NT2/D1 (cell line): Measurements from ENCODE around the gene MALRD1.

Experiments used
- DNase-seq: peaks from one replicate; pipeline ENCODE4 v3.0.0-alpha.2; 2011; ENCODE audit warnings: low read depth, low spot score
- H3K27me3 ChIP-seq: 2 replicates; pipeline ENCODE4 v1.6.0; 2011; ENCODE audit warnings: mild to moderate bottlenecking; ENCODE audit not compliant: insufficient read length, insufficient read depth
- H3K36me3 ChIP-seq: 2 replicates; pipeline ENCODE4 v1.6.1; 2011; ENCODE audit warnings: mild to moderate bottlenecking, low read length, mixed read lengths; ENCODE audit not compliant: insufficient read depth, insufficient read length
- H3K4me1 ChIP-seq: 2 replicates; pipeline ENCODE4 v1.5.1; 2011; ENCODE audit not compliant: insufficient read depth, insufficient read length
- H3K4me3 ChIP-seq: 2 replicates; pipeline ENCODE4 v1.5.1; 2011; ENCODE audit warnings: low read depth; ENCODE audit not compliant: insufficient read length
- H3K9ac ChIP-seq: 2 replicates; pipeline ENCODE4 v1.6.0; 2011; ENCODE audit warnings: low read depth; ENCODE audit not compliant: insufficient read length
- H3K9me3 ChIP-seq: 2 replicates; pipeline ENCODE4 v1.5.1; 2011; ENCODE audit warnings: mild to moderate bottlenecking, low read length; ENCODE audit not compliant: insufficient read depth
- SUZ12 ChIP-seq: IDR thresholded peaks from 2 replicates; pipeline ENCODE4 v1.6.1; 2011; ENCODE audit not compliant: insufficient read length, insufficient read depth; ENCODE audit errors: extremely low read depth
- YY1 ChIP-seq: IDR thresholded peaks from 2 replicates; pipeline ENCODE4 v1.6.1; 2011; ENCODE audit not compliant: insufficient read length, insufficient read depth
- ZNF274 ChIP-seq: IDR thresholded peaks from 2 replicates; pipeline ENCODE4 v1.6.1; 2011; ENCODE audit warnings: mild to moderate bottlenecking, low read depth, low read length

MALRD1 gene

GRCh38 chr10:19310066-19310465 lies 261.5 kb downstream of the MALRD1 start:
- Histone ChIP-seq H3K4me1 (no peaks in the 10 kb centered on the region), H3K36me3 (no peaks in the 10 kb centered on the region), H3K4me3 (no peak overlapping the region), H3K9me3 (no peaks in the 10 kb centered on the region), H3K9ac (no peak overlapping the region), H3K27me3 (no peaks in the 10 kb centered on the region)
- no peak for TF ChIP-seq YY1
- TF ChIP-seq ZNF274, result no peak
- TF ChIP-seq SUZ12, result no peak
- DNase-seq, result no peak

GRCh38 chr10:19316204-19316870 lies 267.7 kb downstream of the MALRD1 start:
- TF ChIP-seq YY1 (no peak), ZNF274 (no peak), SUZ12 (no peak)
- Histone ChIP-seq H3K4me1 (no peaks in the 10 kb centered on the region), H3K27me3 (no peaks in the 10 kb centered on the region), H3K9ac (no peak overlapping the region), H3K36me3 (no peaks in the 10 kb centered on the region), H3K4me3 (no peak overlapping the region), H3K9me3 (no peaks in the 10 kb centered on the region)
- DNase-seq, result no peak

GRCh38 chr10:19317952-19318351 lies 269.4 kb downstream of the MALRD1 start:
- Histone ChIP-seq H3K36me3 (no peaks in the 10 kb centered on the region), H3K9me3 (no peaks in the 10 kb centered on the region), H3K9ac (no peak overlapping the region), H3K27me3 (no peaks in the 10 kb centered on the region), H3K4me1 (no peaks in the 10 kb centered on the region), H3K4me3 (no peak overlapping the region)
- TF ChIP-seq ZNF274 (no peak), SUZ12 (no peak)
- DNase-seq, result no peak

GRCh38 chr10:19325581-19325980 lies 277.0 kb downstream of the MALRD1 start:
- Histone ChIP-seq H3K4me1 (no peaks in the 10 kb centered on the region), H3K4me3 (no peak overlapping the region), H3K9me3 (no peaks in the 10 kb centered on the region), H3K9ac (no peak overlapping the region), H3K27me3 (no peaks in the 10 kb centered on the region), H3K36me3 (no peaks in the 10 kb centered on the region)
- TF ChIP-seq ZNF274 (no peak), YY1 (no peak), SUZ12 (no peak)
- no peak for DNase-seq

GRCh38 chr10:19328582-19328981 lies 280.0 kb downstream of the MALRD1 start:
- no peaks in the 10 kb centered on the region for H3K9me3 ChIP-seq
- H3K4me3 ChIP-seq, result no peak overlapping the region
- no peak for DNase-seq
- TF ChIP-seq SUZ12 (no peak), YY1 (no peak), ZNF274 (no peak)
- no peaks in the 10 kb centered on the region for H3K27me3 ChIP-seq
- H3K4me1 ChIP-seq, result no peaks in the 10 kb centered on the region
- no peak overlapping the region for H3K9ac ChIP-seq
- no peaks in the 10 kb centered on the region for H3K36me3 ChIP-seq

- TF ChIP-seq ZNF274 (no peak), YY1 (no peak), SUZ12 (no peak)
- no peak overlapping the region for H3K4me3 ChIP-seq
- H3K36me3 ChIP-seq, result no peaks in the 10 kb centered on the region
- no peak overlapping the region for H3K9ac ChIP-seq
- DNase-seq, result no peak
- H3K4me1 ChIP-seq, result no peaks in the 10 kb centered on the region
- no peaks in the 10 kb centered on the region for H3K27me3 ChIP-seq
- H3K9me3 ChIP-seq, result no peaks in the 10 kb centered on the region
Observed at GRCh38 chr10:19329475-19329874, 280.9 kb downstream of the MALRD1 start.

GRCh38 chr10:19332304-19332703 lies 283.7 kb downstream of the MALRD1 start:
- no peaks in the 10 kb centered on the region for H3K9me3 ChIP-seq
- DNase-seq, result no peak
- no peaks in the 10 kb centered on the region for H3K27me3 ChIP-seq

More at GRCh38 chr10:19332304-19332703, 283.7 kb downstream of the MALRD1 start:
- Histone ChIP-seq H3K9ac (no peak overlapping the region), H3K36me3 (no peaks in the 10 kb centered on the region), H3K4me3 (no peak overlapping the region), H3K4me1 (no peaks in the 10 kb centered on the region)
- TF ChIP-seq ZNF274 (no peak), SUZ12 (no peak), YY1 (no peak)
